C4-2B (cell line): ENCODE data around the gene MCUR1.
"Not testable (repeated sequence)": the region's sequence is repeated elsewhere in the genome, so short reads cannot be mapped to it uniquely, and the experiment has no call there.

Experiments used
- H3K27ac ChIP-seq: fragments of 450-650 bp; 2 replicates; pipeline ENCODE4 v1.5.1; 2017
- CTCF ChIP-seq: fragments of 450-650 bp; conservative IDR thresholded peaks from 2 replicates; pipeline ENCODE4 v1.5.1; 2017; ENCODE audit warnings: mild to moderate bottlenecking
- ZFX ChIP-seq: fragments of 450-650 bp; IDR thresholded peaks from 2 replicates; pipeline ENCODE4 v1.6.1; 2017

MCUR1 gene

GRCh38 chr6:13789746-13790145 lies 24.6 kb downstream of the MCUR1 start:
- TF ChIP-seq ZFX (no peak), CTCF (no peak)
- no peak overlapping the region for H3K27ac ChIP-seq

GRCh38 chr6:13788820-13789219 lies 25.5 kb downstream of the MCUR1 start:
- H3K27ac ChIP-seq: no peak overlapping the region
- TF ChIP-seq ZFX (no peak), CTCF (no peak)

DNA sequence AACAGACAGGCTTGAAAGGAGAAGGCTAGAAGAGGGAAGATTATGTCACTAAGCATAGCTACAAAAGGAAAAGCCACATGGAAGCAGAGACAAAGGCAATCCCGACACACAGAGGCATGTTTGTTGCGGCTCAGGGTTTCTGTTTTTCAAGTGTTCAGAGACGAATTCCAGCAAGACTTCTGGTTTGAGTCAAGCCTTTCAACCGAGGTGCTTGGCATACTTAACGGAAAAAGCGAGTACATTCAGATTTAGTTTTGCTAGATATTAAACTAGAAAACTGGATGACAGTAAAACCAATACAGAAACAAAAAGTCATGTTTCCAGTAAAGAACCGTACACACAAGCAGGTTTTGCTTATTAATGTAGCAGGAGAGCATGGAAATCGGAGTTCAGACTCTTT lies 27.2 kb downstream of the MCUR1 start:
- no peak overlapping the region for H3K27ac ChIP-seq
- no peak for TF ChIP-seq CTCF
- no peak for TF ChIP-seq ZFX

- not testable (repeated sequence) for H3K27ac ChIP-seq
Measured at GRCh38 chr6:13780162-13780561, 34.2 kb downstream of the MCUR1 start.

- TF ChIP-seq ZFX (no peak), CTCF (no peak)
Measured at GRCh38 chr6:13778028-13778427, 36.3 kb downstream of the MCUR1 start.

GRCh38 chr6:13776602-13777001 lies 37.8 kb downstream of the MCUR1 start:
- TF ChIP-seq CTCF (no peak), ZFX (no peak)
- H3K27ac ChIP-seq: no peak overlapping the region

More at GRCh38 chr6:13778028-13778427, 36.3 kb downstream of the MCUR1 start:
- no peak overlapping the region for H3K27ac ChIP-seq

- H3K27ac ChIP-seq: not testable (repeated sequence)
Measured at GRCh38 chr6:13775466-13775865, 38.9 kb downstream of the MCUR1 start.

- not testable (repeated sequence) for H3K27ac ChIP-seq
Measured at GRCh38 chr6:13772358-13773030, 41.9 kb downstream of the MCUR1 start.

GRCh38 chr6:13769655-13770053 lies 44.7 kb downstream of the MCUR1 start:
- TF ChIP-seq ZFX (no peak), CTCF (no peak; the same call in 1 of the 2 replicates)
- H3K27ac ChIP-seq: no peak overlapping the region
